Measurements from ENCODE around the gene SERINC4. TPM values are rescaled to one million over a fixed set of nuclear protein-coding genes. Genes with fewer than 3 reads are reported as not detected.

The SERINC4 gene
- total and polyA plus RNA-seq, 2 donors (not counting 1 experiment from before 2014, with no cell fraction given): 0.32 TPM; not detected in 1

DNA sequence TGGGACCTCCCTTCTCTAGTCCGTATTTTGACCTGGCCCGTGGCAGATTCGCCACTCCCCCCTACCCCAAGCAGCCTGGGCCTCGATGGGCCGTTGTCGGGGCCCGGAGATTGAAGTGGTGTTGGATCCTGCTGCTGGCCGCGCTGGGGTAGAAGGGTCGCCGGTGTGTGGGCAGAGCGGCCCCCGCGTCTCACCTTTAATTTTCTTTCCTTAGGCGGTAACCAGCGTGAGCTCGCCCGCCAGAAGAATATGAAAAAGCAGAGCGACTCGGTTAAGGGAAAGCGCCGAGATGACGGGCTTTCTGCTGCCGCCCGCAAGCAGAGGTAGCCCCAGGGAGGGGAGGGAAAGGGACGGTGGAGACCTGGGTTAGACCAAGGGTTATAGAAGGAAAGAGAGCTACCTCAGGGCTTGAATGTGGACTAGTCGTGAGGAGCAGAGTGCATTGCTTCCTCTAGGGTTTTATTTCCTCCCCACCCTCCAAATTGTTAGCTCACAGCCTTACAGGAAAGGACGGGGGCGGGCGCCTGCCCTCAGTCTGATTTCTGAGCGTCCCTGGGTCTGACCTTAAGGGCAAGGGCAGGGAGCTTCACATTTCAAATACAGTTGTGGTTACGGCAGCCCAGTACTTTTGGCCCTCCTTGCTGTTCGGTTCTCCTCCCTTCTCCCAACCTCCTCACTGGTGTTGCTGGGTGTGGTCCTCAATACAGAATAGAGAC, 7.1 kb downstream of the SERINC4 start:
- ChIA-PET POLR2A (interaction anchor here (0.5 to 2.8 kb wide), 5 partner anchors 7 to 50 kb away, joined by 4 to 15 read pairs (median 9); partner anchors contain the start of genes ELL3, HYPK, MFAP1 and SERINC4), CTCF (interaction anchor here (0.6 to 8.7 kb wide), 3 partner anchors 16 to 26 kb away, joined by 5 to 150 read pairs (median 5); partner anchors contain the start of gene ELL3)
- peaks cover 0 to 6% (median 0%) of the 10 kb centered on the region in 3 donors for H3K9me3 ChIP-seq (ENCODE audit: control extremely low read depth in 1 of 3, control insufficient read depth in 2 of 3, insufficient read depth in 1 of 3, low read length in 2 of 3)
- 8% methylated on average over 21 of the region's 33 CpGs for WGBS (ENCODE audit: insufficient coverage)
- Mint-ChIP-seq H3K27me3 (no peaks in the 10 kb centered on the region), H3K27ac (peak overlapping the region; percentile 93), H3K9me3 (ENCODE audit: insufficient read depth) (no peaks in the 10 kb centered on the region), H3K4me3 (peak overlapping the region; percentile 93), H3K4me1 (peaks cover 65% of the 10 kb centered on the region)
- H3K27ac ChIP-seq (ENCODE audit: low read length in 2 of 2): peak overlapping the region; percentile 96
- peaks cover 28% of the 10 kb centered on the region for H3K79me2 ChIP-seq (ENCODE audit: control insufficient read depth, insufficient read depth, low read length)
- peaks cover 36% of the 10 kb centered on the region for H4K20me1 ChIP-seq (ENCODE audit: control insufficient read depth, insufficient read depth, low read length, poor library complexity, severe bottlenecking)
- H3K9ac ChIP-seq (ENCODE audit: low read length): peak overlapping the region; percentile 85
- peak overlapping the region; percentile 67 for H2AFZ ChIP-seq (ENCODE audit: insufficient read depth, low read depth, low read length, poor library complexity, severe bottlenecking)
- H3K4me1 ChIP-seq (ENCODE audit: control insufficient read depth in 2 of 2, insufficient read depth in 2 of 2, low read length in 2 of 2): peaks cover 37 to 68% of the 10 kb centered on the region in 2 donors
- DNase-seq (no peak), ATAC-seq (ENCODE audit: low read depth) (no peak)
- intact Hi-C loops (cut with micrococcal nuclease): loop anchor here (1.0 kb wide), 6 partner anchors 7 to 47 kb away; partner anchors contain the start of genes ELL3, HYPK, MFAP1 and PDIA3
- peak overlapping the region; percentile 87 for H3K4me2 ChIP-seq (replicated peaks; ENCODE audit: low read depth, low read length, poor library complexity, severe bottlenecking)
- peaks cover 0 to 41% of the 10 kb centered on the region in 2 experiments for H3K36me3 ChIP-seq (replicated peaks in 1 of 2; ENCODE audit: control extremely low read depth in 1 of 2, control insufficient read depth in 1 of 2, extremely low read depth in 1 of 2, insufficient read depth in 2 of 2, low read length in 1 of 2)
- H3K27me3 ChIP-seq (replicated peaks in 1 of 4; ENCODE audit: control extremely low read depth in 1 of 4, control insufficient read depth in 3 of 4, insufficient read depth in 4 of 4, low read length in 3 of 4): no peaks in the 10 kb centered on the region
- no peak for TF ChIP-seq EZH2 (IDR thresholded peaks at IDR 0.05; ENCODE audit: borderline replicate concordance, insufficient read depth, low read depth, low read length, poor library complexity, severe bottlenecking)
- TF ChIP-seq, protein P1, sequence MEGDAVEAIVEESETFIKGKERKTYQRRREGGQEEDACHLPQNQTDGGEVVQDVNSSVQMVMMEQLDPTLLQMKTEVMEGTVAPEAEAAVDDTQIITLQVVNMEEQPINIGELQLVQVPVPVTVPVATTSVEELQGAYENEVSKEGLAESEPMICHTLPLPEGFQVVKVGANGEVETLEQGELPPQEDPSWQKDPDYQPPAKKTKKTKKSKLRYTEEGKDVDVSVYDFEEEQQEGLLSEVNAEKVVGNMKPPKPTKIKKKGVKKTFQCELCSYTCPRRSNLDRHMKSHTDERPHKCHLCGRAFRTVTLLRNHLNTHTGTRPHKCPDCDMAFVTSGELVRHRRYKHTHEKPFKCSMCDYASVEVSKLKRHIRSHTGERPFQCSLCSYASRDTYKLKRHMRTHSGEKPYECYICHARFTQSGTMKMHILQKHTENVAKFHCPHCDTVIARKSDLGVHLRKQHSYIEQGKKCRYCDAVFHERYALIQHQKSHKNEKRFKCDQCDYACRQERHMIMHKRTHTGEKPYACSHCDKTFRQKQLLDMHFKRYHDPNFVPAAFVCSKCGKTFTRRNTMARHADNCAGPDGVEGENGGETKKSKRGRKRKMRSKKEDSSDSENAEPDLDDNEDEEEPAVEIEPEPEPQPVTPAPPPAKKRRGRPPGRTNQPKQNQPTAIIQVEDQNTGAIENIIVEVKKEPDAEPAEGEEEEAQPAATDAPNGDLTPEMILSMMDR (IDR thresholded peaks at IDR 0.05): no peak
- H3K4me3 ChIP-seq (ENCODE audit: control extremely low read depth in 1 of 5, extremely low read depth in 1 of 5, insufficient read depth in 1 of 5, low read depth in 2 of 5, low read length in 4 of 5): peak overlapping the region; percentile 50 to 100 (median 94)
